GM20000 (cell line): ENCODE results near the gene PARD3.

Source experiments
- DNase-seq: peaks from one replicate; pipeline ENCODE4 v3.0.0; 2012; ENCODE audit warnings: low spot score
- CTCF ChIP-seq: IDR thresholded peaks from 2 replicates; pipeline ENCODE4 v1.5.1; 2012; ENCODE audit warnings: mild to moderate bottlenecking, control low read depth; ENCODE audit errors: extremely low read depth, missing control alignments

Gene PARD3

DNA sequence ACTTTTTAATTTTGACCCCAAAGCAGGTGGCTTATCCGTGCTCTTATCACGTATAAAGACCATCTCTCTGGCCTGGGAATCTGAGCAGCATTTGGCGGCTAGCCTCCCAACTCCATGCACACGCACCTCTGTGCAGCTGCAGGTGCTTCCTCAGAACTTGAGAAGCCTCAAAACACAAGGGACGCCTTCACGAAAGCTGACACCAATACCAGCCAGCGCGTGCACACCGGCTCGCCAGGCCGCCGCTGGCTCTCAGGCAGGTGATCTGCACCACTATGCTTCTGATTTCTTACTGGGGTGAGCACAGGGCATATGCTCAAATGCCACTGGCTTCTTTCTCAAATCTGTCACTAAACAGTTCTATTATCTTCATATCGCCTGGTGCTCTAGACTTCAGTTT, 145.0 kb downstream of the PARD3 start:
- no peak for TF ChIP-seq CTCF

GRCh38 chr10:34669079-34669478, 146.0 kb downstream of the PARD3 start:
- no peak for TF ChIP-seq CTCF
- DNase-seq, result no peak

More for the DNA sequence above, 145.0 kb downstream of the PARD3 start:
- no peak for DNase-seq

DNA sequence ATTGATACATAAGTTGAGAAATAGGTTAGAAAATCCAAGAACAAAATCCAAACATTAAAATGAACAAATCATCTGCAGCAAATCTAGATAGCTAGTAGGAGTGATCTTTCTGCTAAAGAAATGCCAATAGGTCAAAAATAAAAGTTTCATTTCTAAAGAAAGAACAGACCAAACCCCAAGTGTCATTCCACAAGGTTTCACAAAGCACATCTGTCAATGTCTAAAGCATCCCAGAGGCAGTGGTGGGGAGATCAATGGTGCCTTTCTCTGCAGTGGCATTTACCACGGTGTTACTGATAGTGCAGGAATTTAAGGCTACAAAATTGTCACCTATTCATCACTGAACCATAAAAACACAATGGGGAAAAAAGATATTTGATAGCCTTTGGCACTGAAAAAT, 147.9 kb downstream of the PARD3 start:
- TF ChIP-seq CTCF, result no peak
- no peak for DNase-seq

DNA sequence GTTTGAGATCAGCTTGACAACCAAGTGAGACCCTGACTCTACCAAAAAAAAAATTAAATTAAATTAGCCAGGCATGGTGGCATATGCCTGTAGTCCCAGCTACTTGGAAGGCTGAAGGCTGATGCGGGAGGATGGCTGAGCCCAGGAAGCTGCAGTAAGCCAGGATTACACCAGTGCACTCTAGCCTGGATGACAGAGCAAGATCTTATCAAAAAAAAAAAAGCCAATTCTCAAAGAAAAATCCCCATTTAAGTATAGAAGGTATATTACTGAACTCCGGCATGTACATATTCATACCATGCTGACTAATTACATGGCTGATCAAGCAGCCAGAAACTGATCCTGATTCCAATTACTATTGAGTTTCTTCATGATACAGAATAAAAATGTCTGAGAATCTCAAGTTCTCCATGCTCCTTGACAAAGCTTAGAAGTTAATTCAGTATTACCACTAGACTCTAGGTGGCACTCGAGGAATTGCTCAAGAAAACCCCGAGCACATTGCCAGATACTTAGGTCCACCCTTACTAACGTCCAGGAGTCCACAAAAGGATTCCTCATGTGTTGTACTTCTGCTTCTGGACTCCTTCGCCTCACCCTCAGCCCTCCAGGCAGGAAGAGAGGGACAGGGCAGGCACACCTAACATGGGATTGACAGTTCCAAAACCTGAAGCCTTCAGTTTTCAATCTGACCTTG, 148.9 kb downstream of the PARD3 start:
- DNase-seq, result peak; percentile 59
- no peak for TF ChIP-seq CTCF

DNA sequence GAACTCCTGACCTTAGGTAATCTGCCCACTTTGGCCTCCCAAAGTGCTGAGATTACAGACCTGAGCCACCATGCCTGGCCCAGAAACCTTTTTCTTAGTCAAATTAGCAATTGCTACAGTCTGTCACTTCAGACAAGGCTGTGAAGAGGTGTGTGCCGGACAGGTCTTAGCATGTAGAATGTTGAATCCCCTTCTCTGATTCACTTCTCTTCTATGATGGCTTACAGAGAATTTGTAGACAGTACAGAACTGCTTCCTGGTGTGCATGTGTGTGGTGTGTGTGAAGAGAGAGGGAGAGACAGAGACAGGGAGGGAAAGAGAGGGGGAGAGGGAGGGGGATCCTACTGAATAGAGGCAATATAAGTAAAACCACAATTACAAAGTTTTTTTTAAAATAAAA, 150.4 kb downstream of the PARD3 start:
- TF ChIP-seq CTCF, result no peak
- DNase-seq, result no peak

GRCh38 chr10:34661580-34661979, 153.5 kb downstream of the PARD3 start:
- TF ChIP-seq CTCF, result no peak

DNA sequence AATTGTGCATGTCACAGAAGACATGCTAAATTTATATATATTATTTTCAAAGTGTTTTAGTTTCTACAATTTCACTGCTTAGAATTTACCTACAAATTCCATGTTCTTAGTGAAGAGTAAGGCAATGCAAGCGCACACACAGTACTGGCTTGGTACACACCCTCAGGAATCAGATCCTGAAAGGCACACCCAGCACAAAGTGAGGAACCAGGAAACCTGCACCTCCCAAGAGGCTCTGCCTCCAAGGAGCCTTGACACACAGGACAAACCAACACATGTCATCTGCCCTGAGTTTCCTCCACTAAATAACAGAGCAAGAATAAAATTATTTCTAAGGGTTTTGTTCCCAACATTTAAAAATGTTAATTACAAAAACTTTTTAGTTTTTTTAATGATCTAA, 156.2 kb downstream of the PARD3 start:
- no peak for DNase-seq
- no peak for TF ChIP-seq CTCF

More at GRCh38 chr10:34661580-34661979, 153.5 kb downstream of the PARD3 start:
- no peak for DNase-seq
